K562 (cell line): ENCODE measurements around the gene AP3B2. TPM values are rescaled to one million over a fixed set of nuclear protein-coding genes. Genes with fewer than 3 reads are reported as not detected.
A peak's percentile ranks its signal among the peaks of the same experiment; 100 is the strongest.

Experiments used
- ARID3B ChIP-seq: fragments of 250-450 bp; sonication (Bioruptor Pico); IDR thresholded peaks from 2 replicates; pipeline ENCODE4 v1.4.0; 2020; ENCODE audit warnings: borderline replicate concordance
- FOXK2 ChIP-seq, 2 experiments: fragments of 450-650 bp; IDR thresholded peaks in 1 of 2; conservative IDR thresholded peaks in 1 of 2; 2 replicates each; pipeline ENCODE4 v1.6.1; 2016; ENCODE audit warnings: low read depth in 2 of 2, mild to moderate bottlenecking in 1 of 2
- HDAC8 ChIP-seq: fragments of 450-650 bp; IDR thresholded peaks from 2 replicates; pipeline ENCODE4 v1.6.1; 2016; ENCODE audit warnings: mild to moderate bottlenecking, missing genetic modification characterization, moderate library complexity, missing compliant biosample characterization
- LCOR ChIP-seq: sonication (generic); formaldehyde crosslinking; IDR thresholded peaks from 2 replicates; pipeline ENCODE4 v1.8.0; 2022; ENCODE audit warnings: mild to moderate bottlenecking, missing genetic modification reagents
- NFE2 ChIP-seq: IDR thresholded peaks from 2 replicates; pipeline ENCODE4 v1.6.1; 2014; ENCODE audit warnings: antibody characterized with exemption, low read depth
- RAD51 ChIP-seq: fragments of 450-650 bp; IDR thresholded peaks from 2 replicates; pipeline ENCODE4 v1.7.1; 2016; ENCODE audit warnings: low read depth, mild to moderate bottlenecking, borderline replicate concordance
- RHOXF2B ChIP-seq: fragments of 250-450 bp; sonication (Bioruptor Pico); conservative IDR thresholded peaks from 2 replicates; pipeline ENCODE4 v1.5.1; 2021
- SIX5 ChIP-seq, 2 experiments: IDR thresholded peaks; 2 replicates each; pipeline ENCODE4 v1.6.1; 2011; ENCODE audit warnings: low read length in 2 of 2, borderline replicate concordance in 1 of 2, low read depth in 1 of 2, mild to moderate bottlenecking in 1 of 2, moderate library complexity in 1 of 2; ENCODE audit not compliant: insufficient read depth in 1 of 2
- TEAD2 ChIP-seq: fragments of 450-650 bp; IDR thresholded peaks from 2 replicates; pipeline ENCODE4 v1.6.1; 2016; ENCODE audit warnings: missing genetic modification characterization, control low read depth, missing compliant biosample characterization
- TRIM24 ChIP-seq, 2 experiments: fragments of 450-650 bp; IDR thresholded peaks; 2 replicates each; pipeline ENCODE4 v1.6.1; 2016
- ZEB2 ChIP-seq: fragments of 450-650 bp; IDR thresholded peaks from 2 replicates; pipeline ENCODE4 v1.6.1; 2016
- ZFP1 ChIP-seq: fragments of 450-650 bp; formaldehyde crosslinking; IDR thresholded peaks from 2 replicates; pipeline ENCODE4 v1.4.0; 2020; ENCODE audit warnings: mild to moderate bottlenecking, mixed read lengths
- ZNF282 ChIP-seq: sonication (generic); formaldehyde crosslinking; IDR thresholded peaks from 2 replicates; pipeline ENCODE4 v1.8.1; 2023; ENCODE audit warnings: missing genetic modification reagents
- ZNF507 ChIP-seq: conservative IDR thresholded peaks from 2 replicates; pipeline ENCODE4 v1.6.1; 2017; ENCODE audit warnings: missing genetic modification characterization, missing compliant biosample characterization
- ZNF518B ChIP-seq: fragments of 250-450 bp; sonication (Bioruptor Pico); IDR thresholded peaks from 2 replicates; pipeline ENCODE4 v1.5.0; 2021; ENCODE audit warnings: mild to moderate bottlenecking, moderate library complexity
- ZNF561 ChIP-seq: fragments of 450-650 bp; formaldehyde crosslinking; conservative IDR thresholded peaks from 2 replicates; pipeline ENCODE4 v1.4.0; 2020; ENCODE audit warnings: mild to moderate bottlenecking, moderate library complexity
- ZNF586 ChIP-seq: fragments of 450-650 bp; formaldehyde crosslinking; conservative IDR thresholded peaks from 2 replicates; pipeline ENCODE4 v1.4.0; 2020; ENCODE audit warnings: mild to moderate bottlenecking, moderate library complexity
- polyA plus RNA-seq, 8 experiments: library from polyadenylated mRNA; depleted of rRNA in 4 of 8; stranded (reverse) in 5 of 8; unstranded in 3 of 8; fragments of >200 nt; fragmentation: Nextera tagmentation in 2 of 8; fragmentation: Illumina TruSeq in 1 of 8; extraction: Ambion mirVana in 2 of 8; extraction: Trizol in 1 of 8; gene quantifications; 2 replicates each; pipeline versions ENCODE4 v1.2.1 to v1.2.3, GENCODE V29; 2011 to 2014; ENCODE audit warnings: inconsistent platforms in 1 of 8, missing spikeins in 1 of 8
- total RNA-seq, 7 experiments: library from RNA; depleted of rRNA in 6 of 7; stranded (reverse); fragments of >200 nt in 6 of 7; fragmentation: Illumina TruSeq in 2 of 7; extraction: Trizol in 2 of 7; gene quantifications; 2 replicates each; pipeline versions ENCODE4 v1.2.1 to v1.2.3, GENCODE V29; 2011 to 2021; ENCODE audit warnings: low replicate concordance in 1 of 7
- TF ChIP-seq, protein P1 (sequence below): fragments of 200-400 bp; formaldehyde crosslinking; IDR thresholded peaks from 2 replicates; pipeline ENCODE4 v1.6.1; 2017; ENCODE audit warnings: mild to moderate bottlenecking, low read depth, low read length, moderate library complexity
- TF ChIP-seq, protein P2 (sequence below): sonication (generic); formaldehyde crosslinking; IDR thresholded peaks from 2 replicates; pipeline ENCODE4 v1.8.1; 2023; ENCODE audit warnings: mild to moderate bottlenecking, missing genetic modification reagents

AP3B2 gene
- total and polyA plus RNA-seq, 9 of the 15 experiments (the other 6 are each of a cell fraction or from before 2014, with no cell fraction given) = 0.03 to 0.15 (median 0.10) TPM; not detected in 2

- TF ChIP-seq ZNF561 (CRISPR knock-in tag) (no peak), RHOXF2B (CRISPR knock-in tag) (no peak), TEAD2 (tag) (no peak), ZEB2 (no peak), ZNF282 (CRISPR knock-in tag) (no peak), FOXK2 (conservative IDR thresholded peaks at IDR 0.05 in 1 of 2, IDR thresholded peaks at IDR 0.05 in 1 of 2; ENCODE audit: low read depth in 2 of 2) (peak; percentile 64 to 81; a peak in 3 of 4 replicates), HDAC8 (tag) (no peak), ZNF518B (CRISPR knock-in tag) (no peak), NFE2 (no peak), RAD51 (no peak), ZFP1 (CRISPR knock-in tag) (no peak), ZNF586 (CRISPR knock-in tag) (no peak), LCOR (peak; percentile 65; the same call in 1 of the 2 replicates), SIX5 (IDR thresholded peaks at IDR 0.05; ENCODE audit: borderline replicate concordance in 1 of 2, insufficient read depth in 1 of 2, low read depth in 1 of 2, low read length in 2 of 2) (no peak), ZNF507 (tag) (no peak), TRIM24 (IDR thresholded peaks at IDR 0.05) (0 out of 4 replicates have a peak, but pooled peaks of 1 of the 2 experiments have one; percentile 12), ARID3B (no peak)
- TF ChIP-seq, protein P1, sequence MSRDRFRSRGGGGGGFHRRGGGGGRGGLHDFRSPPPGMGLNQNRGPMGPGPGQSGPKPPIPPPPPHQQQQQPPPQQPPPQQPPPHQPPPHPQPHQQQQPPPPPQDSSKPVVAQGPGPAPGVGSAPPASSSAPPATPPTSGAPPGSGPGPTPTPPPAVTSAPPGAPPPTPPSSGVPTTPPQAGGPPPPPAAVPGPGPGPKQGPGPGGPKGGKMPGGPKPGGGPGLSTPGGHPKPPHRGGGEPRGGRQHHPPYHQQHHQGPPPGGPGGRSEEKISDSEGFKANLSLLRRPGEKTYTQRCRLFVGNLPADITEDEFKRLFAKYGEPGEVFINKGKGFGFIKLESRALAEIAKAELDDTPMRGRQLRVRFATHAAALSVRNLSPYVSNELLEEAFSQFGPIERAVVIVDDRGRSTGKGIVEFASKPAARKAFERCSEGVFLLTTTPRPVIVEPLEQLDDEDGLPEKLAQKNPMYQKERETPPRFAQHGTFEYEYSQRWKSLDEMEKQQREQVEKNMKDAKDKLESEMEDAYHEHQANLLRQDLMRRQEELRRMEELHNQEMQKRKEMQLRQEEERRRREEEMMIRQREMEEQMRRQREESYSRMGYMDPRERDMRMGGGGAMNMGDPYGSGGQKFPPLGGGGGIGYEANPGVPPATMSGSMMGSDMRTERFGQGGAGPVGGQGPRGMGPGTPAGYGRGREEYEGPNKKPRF = no peak
- TF ChIP-seq, protein P2, sequence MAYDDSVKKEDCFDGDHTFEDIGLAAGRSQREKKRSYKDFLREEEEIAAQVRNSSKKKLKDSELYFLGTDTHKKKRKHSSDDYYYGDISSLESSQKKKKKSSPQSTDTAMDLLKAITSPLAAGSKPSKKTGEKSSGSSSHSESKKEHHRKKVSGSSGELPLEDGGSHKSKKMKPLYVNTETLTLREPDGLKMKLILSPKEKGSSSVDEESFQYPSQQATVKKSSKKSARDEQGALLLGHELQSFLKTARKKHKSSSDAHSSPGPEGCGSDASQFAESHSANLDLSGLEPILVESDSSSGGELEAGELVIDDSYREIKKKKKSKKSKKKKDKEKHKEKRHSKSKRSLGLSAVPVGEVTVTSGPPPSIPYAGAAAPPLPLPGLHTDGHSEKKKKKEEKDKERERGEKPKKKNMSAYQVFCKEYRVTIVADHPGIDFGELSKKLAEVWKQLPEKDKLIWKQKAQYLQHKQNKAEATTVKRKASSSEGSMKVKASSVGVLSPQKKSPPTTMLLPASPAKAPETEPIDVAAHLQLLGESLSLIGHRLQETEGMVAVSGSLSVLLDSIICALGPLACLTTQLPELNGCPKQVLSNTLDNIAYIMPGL (CRISPR knock-in tag) = peak; percentile 26; the same call in 1 of the 2 replicates
These were observed 40.5 kb upstream of the AP3B2 start (continued) for GRCh38 chr15:82749951-82750830.
